Erythroblast (primary cell): ENCODE results near the gene PTPRN2.

Experiments used
- GATA1 ChIP-seq: IDR thresholded peaks from 2 replicates; pipeline ENCODE4 v1.6.1; 2011; ENCODE audit warnings: low read depth, mild to moderate bottlenecking, control low read depth, low read length, moderate library complexity
- POLR2A ChIP-seq: IDR thresholded peaks from 2 replicates; pipeline ENCODE4 v1.6.1; 2011; ENCODE audit warnings: mild to moderate bottlenecking, low read length

DNA sequence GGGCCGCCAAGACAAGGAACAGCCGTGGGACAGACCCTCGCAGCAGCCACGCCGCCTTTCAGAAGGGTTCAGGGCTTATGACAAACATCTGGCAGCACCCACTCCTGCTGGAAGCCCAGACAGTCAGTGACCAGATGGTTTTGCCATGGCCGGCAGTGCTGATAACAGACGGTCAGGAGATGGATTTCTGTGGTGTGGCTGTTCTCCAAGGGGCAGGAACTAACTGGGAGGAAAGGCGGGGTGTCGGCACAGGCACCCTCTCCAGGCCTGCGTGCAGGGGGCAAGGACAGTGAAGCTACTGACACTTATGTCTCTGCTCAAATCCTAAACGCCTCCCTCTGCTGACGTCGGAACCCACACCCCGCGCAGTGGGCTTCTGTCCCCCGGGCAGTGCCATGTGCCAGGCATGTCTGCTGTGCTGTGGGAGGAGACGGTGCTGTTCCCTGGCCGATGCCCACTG, 834.8 kb downstream of the PTPRN2 start:
- TF ChIP-seq POLR2A (no peak), GATA1 (no peak)
